Measurements from ENCODE around the gene DPYD.

DPYD gene

GRCh38 chr1:97069312-97069711 is 851.5 kb downstream of the DPYD start:
- DNase-seq: no peak
- in situ Hi-C loops (cut with MboI; ENCODE audit: low pct_unique_long_range_greater_than_20kb, low sequenced_read_pairs): no loop called here

- in situ Hi-C loops (cut with MboI; ENCODE audit: low pct_unique_long_range_greater_than_20kb, low sequenced_read_pairs): no loop called here
These were observed 854.0 kb downstream of the DPYD start for GRCh38 chr1:97066860-97067259.

GRCh38 chr1:97063532-97063931 is 857.3 kb downstream of the DPYD start:
- in situ Hi-C loops (cut with MboI; ENCODE audit: low pct_unique_long_range_greater_than_20kb, low sequenced_read_pairs): no loop called here

More at GRCh38 chr1:97066860-97067259, 854.0 kb downstream of the DPYD start:
- DNase-seq: no peak

GRCh38 chr1:97061604-97062003 is 859.2 kb downstream of the DPYD start:
- DNase-seq: peak; percentile 2

More at GRCh38 chr1:97063532-97063931, 857.3 kb downstream of the DPYD start:
- no peak for DNase-seq

GRCh38 chr1:97056386-97056785 is 864.4 kb downstream of the DPYD start:
- in situ Hi-C loops (cut with MboI; ENCODE audit: low pct_unique_long_range_greater_than_20kb, low sequenced_read_pairs): no loop called here
- no peak for DNase-seq

More at GRCh38 chr1:97061604-97062003, 859.2 kb downstream of the DPYD start:
- in situ Hi-C loops (cut with MboI; ENCODE audit: low pct_unique_long_range_greater_than_20kb, low sequenced_read_pairs): no loop called here

- in situ Hi-C loops (cut with MboI; ENCODE audit: low pct_unique_long_range_greater_than_20kb, low sequenced_read_pairs): no loop called here
- DNase-seq: no peak
These were observed 867.6 kb downstream of the DPYD start for GRCh38 chr1:97053268-97053667.

GRCh38 chr1:97051823-97052222 is 869.0 kb downstream of the DPYD start:
- in situ Hi-C loops (cut with MboI; ENCODE audit: low pct_unique_long_range_greater_than_20kb, low sequenced_read_pairs): no loop called here
- DNase-seq: no peak

- in situ Hi-C loops (cut with MboI; ENCODE audit: low pct_unique_long_range_greater_than_20kb, low sequenced_read_pairs): no loop called here
- no peak for DNase-seq
These were observed 870.3 kb downstream of the DPYD start for GRCh38 chr1:97050506-97050905.

GRCh38 chr1:97047421-97047793 is 873.4 kb downstream of the DPYD start:
- no peak for DNase-seq
- in situ Hi-C loops (cut with MboI; ENCODE audit: low pct_unique_long_range_greater_than_20kb, low sequenced_read_pairs): no loop called here

- in situ Hi-C loops (cut with MboI; ENCODE audit: low pct_unique_long_range_greater_than_20kb, low sequenced_read_pairs): no loop called here
- DNase-seq: no peak
These were observed 873.9 kb downstream of the DPYD start for GRCh38 chr1:97046765-97047420.

- DNase-seq: no peak
- in situ Hi-C loops (cut with MboI; ENCODE audit: low pct_unique_long_range_greater_than_20kb, low sequenced_read_pairs): no loop called here
These were observed 876.6 kb downstream of the DPYD start for GRCh38 chr1:97044159-97044760.

- no peak for DNase-seq
- in situ Hi-C loops (cut with MboI; ENCODE audit: low pct_unique_long_range_greater_than_20kb, low sequenced_read_pairs): no loop called here
These were observed 878.3 kb downstream of the DPYD start for GRCh38 chr1:97042551-97042950.

GRCh38 chr1:97041026-97041425 is 879.8 kb downstream of the DPYD start:
- DNase-seq: no peak
- in situ Hi-C loops (cut with MboI; ENCODE audit: low pct_unique_long_range_greater_than_20kb, low sequenced_read_pairs): no loop called here

- DNase-seq: no peak
- in situ Hi-C loops (cut with MboI; ENCODE audit: low pct_unique_long_range_greater_than_20kb, low sequenced_read_pairs): no loop called here
These were observed 882.4 kb downstream of the DPYD start for GRCh38 chr1:97038410-97038809.

- DNase-seq: no peak
- in situ Hi-C loops (cut with MboI; ENCODE audit: low pct_unique_long_range_greater_than_20kb, low sequenced_read_pairs): no loop called here
These were observed 886.2 kb downstream of the DPYD start for GRCh38 chr1:97034651-97035050.

GRCh38 chr1:97033949-97034348 is 886.9 kb downstream of the DPYD start:
- in situ Hi-C loops (cut with MboI; ENCODE audit: low pct_unique_long_range_greater_than_20kb, low sequenced_read_pairs): no loop called here
- no peak for DNase-seq
